Left kidney (tissue), 2 donors: ENCODE data around the gene RETN. TPM values are rescaled to one million over a fixed set of nuclear protein-coding genes. Genes with fewer than 3 reads are reported as not detected.

ENCODE experiments used
- DNase-seq: peaks from one replicate; pipeline ENCODE4 v3.0.0-alpha.2; 2013
- polyA plus RNA-seq: library from polyadenylated mRNA; unstranded; fragments of 120-200 nt; gene quantifications from one replicate; pipeline ENCODE4 v1.2.1, GENCODE V29; 2013; ENCODE audit not compliant: insufficient read length

RETN gene
- polyA plus RNA-seq, 1 donor = 0.40 TPM

DNA sequence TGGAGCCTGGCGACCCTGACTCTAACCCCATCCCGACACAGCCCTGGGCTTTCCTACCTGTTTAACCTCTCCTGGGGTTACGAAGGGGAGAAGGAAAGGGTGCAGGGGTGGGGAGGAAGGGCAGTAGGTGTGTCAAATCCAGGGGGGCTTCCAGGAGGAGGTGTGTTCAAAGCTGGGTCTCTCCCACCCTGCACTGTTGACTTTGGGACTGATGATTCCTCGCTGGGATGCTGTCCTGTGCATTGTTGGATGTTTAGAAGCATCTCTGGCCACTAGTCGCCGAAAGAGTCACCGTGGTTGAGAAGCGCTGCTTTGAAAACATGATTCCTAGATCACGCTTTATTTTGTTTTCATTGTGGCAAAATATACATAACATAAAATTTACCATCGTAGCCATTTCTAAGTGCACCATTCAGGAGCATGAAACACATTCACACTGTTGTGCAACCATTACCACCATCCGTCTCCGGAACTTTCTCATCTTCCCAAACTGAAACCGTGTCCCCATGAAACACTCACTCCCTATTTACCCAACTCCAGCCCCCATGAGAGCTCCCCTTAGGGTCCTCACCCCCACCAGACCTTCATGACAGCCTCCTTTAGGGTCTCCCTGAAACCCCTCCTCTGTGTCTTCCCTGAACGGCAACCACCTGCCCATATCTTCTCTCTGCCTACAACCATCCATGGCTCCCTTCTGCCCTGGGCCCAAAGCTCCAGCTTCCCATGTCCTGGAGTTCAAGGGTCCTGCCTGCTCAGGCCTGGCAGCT is 37.5 kb downstream of the RETN start:
- no peak for DNase-seq

DNA sequence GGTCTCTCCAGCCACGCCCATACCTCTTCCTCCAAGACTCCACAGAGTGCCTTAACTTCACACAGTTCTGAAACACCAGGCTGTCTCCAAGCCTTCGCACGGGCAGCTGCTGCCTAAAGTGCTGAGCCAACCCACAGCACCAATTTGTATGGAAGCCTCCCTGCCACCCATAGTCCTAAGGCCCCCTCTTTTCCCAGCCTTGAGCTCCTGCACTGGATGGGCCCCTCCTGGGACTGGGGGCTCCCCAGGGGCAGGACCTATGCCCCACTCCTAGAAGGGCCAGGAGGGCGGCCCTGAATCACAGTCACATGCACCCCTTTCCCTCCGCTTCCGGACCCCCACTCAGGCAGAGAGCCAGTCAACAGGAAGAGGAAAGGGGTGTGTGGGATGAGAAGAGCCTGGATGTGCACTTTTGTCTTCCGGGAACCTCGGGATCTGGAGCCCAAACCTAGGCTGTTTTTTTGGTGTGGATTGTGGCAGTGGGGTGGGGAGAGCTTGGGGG is 38.2 kb downstream of the RETN start:
- DNase-seq = no peak

DNA sequence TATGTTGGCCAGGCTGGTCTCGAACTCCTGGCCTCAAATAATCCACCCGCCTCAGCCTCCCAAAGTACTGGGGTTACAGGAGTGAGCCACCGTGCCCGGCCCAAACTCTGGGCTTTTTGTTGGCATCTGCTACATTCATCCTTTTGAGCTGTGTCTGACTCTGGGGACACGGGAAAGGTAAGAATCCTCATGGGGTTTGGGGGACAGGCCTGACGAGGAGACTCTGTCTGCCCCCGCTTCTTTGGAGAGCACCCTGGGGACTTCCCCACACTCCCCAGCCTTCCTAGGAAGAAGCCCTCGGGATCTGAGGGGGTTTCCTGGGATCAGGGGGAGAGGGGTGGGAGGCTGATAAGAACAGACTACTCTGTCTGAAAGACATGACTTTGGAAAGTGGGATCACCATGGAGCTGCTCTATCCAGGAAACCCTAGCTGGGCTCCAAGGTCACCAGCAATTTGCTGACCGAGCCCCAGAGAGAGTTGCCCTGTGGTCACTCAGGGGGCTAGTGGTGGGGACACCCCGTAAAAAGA is 41.1 kb downstream of the RETN start:
- no peak for DNase-seq

DNA sequence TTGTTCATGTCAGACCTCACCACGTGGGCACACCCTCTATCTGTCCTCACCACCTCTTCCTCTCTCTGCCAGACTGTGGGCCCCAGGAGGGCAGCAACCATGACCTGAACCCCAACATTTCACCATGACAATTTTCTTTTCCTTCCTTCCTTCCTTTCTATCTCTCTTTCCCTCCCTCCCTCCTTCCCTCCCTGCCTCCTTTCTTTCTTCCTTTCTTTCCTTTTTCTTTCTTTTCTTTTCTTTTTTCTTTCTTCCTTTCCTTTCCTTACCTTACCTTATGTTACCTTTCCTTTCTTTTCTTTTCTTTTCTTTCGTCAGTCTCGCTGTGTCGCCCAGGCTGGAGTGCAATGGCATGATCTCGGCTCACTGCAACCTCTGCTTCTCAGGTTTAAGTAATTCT is 41.8 kb downstream of the RETN start:
- no peak for DNase-seq

DNA sequence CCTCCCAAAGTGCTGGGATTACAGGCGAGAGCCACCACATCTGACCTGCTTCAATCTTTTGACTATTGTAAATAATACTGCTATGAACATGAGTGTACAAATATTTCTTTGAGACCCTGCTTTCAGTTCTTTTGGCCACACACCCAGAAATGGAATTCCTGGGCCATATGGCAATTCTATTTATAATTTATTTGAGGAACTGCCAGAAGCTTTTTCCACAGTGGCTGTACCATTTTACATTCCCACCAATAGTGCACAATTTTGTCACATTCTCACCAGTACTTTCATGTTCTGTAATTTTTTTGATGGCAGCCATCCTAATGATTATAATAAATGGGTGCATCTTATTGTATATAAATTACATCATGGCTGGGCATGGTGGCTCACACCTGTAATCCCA is 46.8 kb downstream of the RETN start:
- DNase-seq = no peak

DNA sequence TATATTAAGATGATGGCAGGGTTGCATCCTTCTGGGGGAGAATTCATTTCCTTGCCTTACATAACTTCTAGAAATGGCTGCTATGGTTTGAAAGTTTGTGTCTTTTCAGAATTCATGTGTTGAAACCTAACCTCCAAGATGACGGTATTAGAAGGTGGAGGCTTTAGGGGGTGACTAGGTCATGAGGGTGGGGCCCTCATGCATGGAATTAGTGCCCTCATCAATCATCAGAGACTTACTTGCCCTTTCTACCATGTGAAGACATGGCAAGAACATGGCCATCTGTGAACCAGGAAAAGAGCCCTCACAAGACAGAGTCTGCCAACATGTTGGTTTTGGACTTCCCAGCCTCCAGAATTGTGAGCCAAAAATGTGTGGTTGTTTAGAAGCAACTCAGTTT is 47.9 kb downstream of the RETN start:
- DNase-seq = no peak

DNA sequence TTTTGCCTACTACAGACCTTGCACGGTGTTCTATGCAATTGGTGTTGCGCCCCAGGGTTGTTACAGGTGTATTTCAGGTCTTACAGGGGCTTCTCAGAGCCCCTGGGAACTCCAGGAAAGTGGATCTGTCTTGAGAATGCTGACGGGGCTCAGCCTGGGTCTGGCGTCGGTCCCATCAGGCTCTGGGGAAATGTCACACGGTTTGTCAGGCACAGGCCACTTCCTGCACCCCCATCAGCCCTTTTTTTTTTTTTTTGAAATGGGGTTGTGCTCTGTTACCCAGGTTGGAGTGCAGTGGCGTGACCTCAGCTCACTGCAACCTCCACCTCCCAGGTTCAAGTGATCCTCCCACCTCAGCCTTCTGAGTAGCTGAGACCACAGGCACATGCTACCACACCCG is 49.8 kb downstream of the RETN start:
- DNase-seq = no peak

Other genes starting within 250 kb of the RETN start
- gene PEX11G, start 180.0 kb upstream of the RETN start, polyA plus RNA-seq = 4.3 TPM
- 34.6 TPM for gene ZNF358, start 152.9 kb upstream of the RETN start, polyA plus RNA-seq
- 17.0 TPM for gene MCOLN1, start 146.4 kb upstream of the RETN start, polyA plus RNA-seq
- gene PNPLA6, start 133.3 kb upstream of the RETN start, polyA plus RNA-seq = 35.1 TPM
- 18.9 TPM for gene CAMSAP3, start 73.2 kb upstream of the RETN start, polyA plus RNA-seq
- gene XAB2, start 39.5 kb upstream of the RETN start, polyA plus RNA-seq = 29.4 TPM
- gene PET100, start 39.3 kb upstream of the RETN start, polyA plus RNA-seq = 114 TPM
- 0.80 TPM for gene PCP2, start 35.3 kb upstream of the RETN start, polyA plus RNA-seq
- 74.5 TPM for gene STXBP2, start 31.9 kb upstream of the RETN start, polyA plus RNA-seq
- not detected for gene MCEMP1, start 8.0 kb downstream of the RETN start, polyA plus RNA-seq
- 34.1 TPM for gene TRAPPC5, start 11.8 kb downstream of the RETN start, polyA plus RNA-seq
- not detected for gene FCER2, start 33.1 kb downstream of the RETN start, polyA plus RNA-seq
- not detected for gene CLEC4G, start 63.1 kb downstream of the RETN start, polyA plus RNA-seq
- 1.4 TPM for gene CD209, start 78.5 kb downstream of the RETN start, polyA plus RNA-seq
- 1.8 TPM for gene CLEC4M, start 94.2 kb downstream of the RETN start, polyA plus RNA-seq
- gene EVI5L, start 161.2 kb downstream of the RETN start, polyA plus RNA-seq = 16.5 TPM
- gene PRR36, start 205.3 kb downstream of the RETN start, polyA plus RNA-seq = 5.9 TPM
- gene LRRC8E, start 219.5 kb downstream of the RETN start, polyA plus RNA-seq = 2.0 TPM
- 26.9 TPM for gene MAP2K7, start 234.8 kb downstream of the RETN start, polyA plus RNA-seq
- gene TGFBR3L, start 245.8 kb downstream of the RETN start, polyA plus RNA-seq = 0.42 TPM